MM.1S (cell line): Measurements from ENCODE around the gene SPINT2.

Experiments used
- DNase-seq: peaks from one replicate; pipeline ENCODE4 v3.0.0-alpha.2; 2015
- H2AFZ ChIP-seq: fragments of 300-600 bp; sonication (generic); 2 replicates; pipeline ENCODE4 v1.6.0; 2016; ENCODE audit warnings: antibody characterized with exemption, low read length
- H3F3A ChIP-seq: fragments of 300-600 bp; sonication (generic); 2 replicates; pipeline ENCODE4 v1.6.1; 2016; ENCODE audit warnings: mild to moderate bottlenecking, antibody characterized with exemption, low read length, moderate library complexity, mixed read lengths; ENCODE audit not compliant: insufficient read depth
- H3K27ac ChIP-seq: fragments of 300-600 bp; sonication (generic); 2 replicates; pipeline ENCODE4 v1.5.1; 2016; ENCODE audit warnings: mild to moderate bottlenecking, low read length
- H3K27me3 ChIP-seq: fragments of 300-600 bp; sonication (generic); replicated peaks from 2 replicates; pipeline ENCODE4 v1.6.0; 2016; ENCODE audit warnings: low read length; ENCODE audit not compliant: insufficient read depth
- H3K36me3 ChIP-seq: fragments of 300-600 bp; sonication (generic); replicated peaks from 2 replicates; pipeline ENCODE4 v1.6.1; 2016; ENCODE audit warnings: mild to moderate bottlenecking, low read length, mixed read lengths; ENCODE audit not compliant: insufficient read depth
- H3K4me1 ChIP-seq: fragments of 300-600 bp; sonication (generic); 2 replicates; pipeline ENCODE4 v1.6.1; 2016; ENCODE audit warnings: low read length, mixed read lengths
- H3K4me2 ChIP-seq: fragments of 300-600 bp; sonication (generic); 2 replicates; pipeline ENCODE4 v1.6.0; 2016; ENCODE audit warnings: low read depth, low read length
- H3K4me3 ChIP-seq: fragments of 300-600 bp; sonication (generic); 2 replicates; pipeline ENCODE4 v1.5.1; 2016; ENCODE audit warnings: low read length, mixed read lengths
- H3K79me2 ChIP-seq: fragments of 300-600 bp; sonication (generic); 2 replicates; pipeline ENCODE4 v1.6.1; 2016; ENCODE audit warnings: mixed run types, low read length, mixed read lengths
- H3K9ac ChIP-seq: fragments of 300-600 bp; sonication (generic); 2 replicates; pipeline ENCODE4 v1.6.1; 2016; ENCODE audit warnings: low read length, mixed read lengths
- H3K9me2 ChIP-seq: fragments of 300-600 bp; sonication (generic); replicated peaks from 2 replicates; pipeline ENCODE4 v1.6.1; 2016; ENCODE audit warnings: mild to moderate bottlenecking, low read length, mixed read lengths; ENCODE audit not compliant: insufficient read depth
- H3K9me3 ChIP-seq: fragments of 300-600 bp; sonication (generic); replicated peaks from 2 replicates; pipeline ENCODE4 v1.6.1; 2016; ENCODE audit warnings: mild to moderate bottlenecking, low read length, mixed read lengths; ENCODE audit not compliant: insufficient read depth
- H4K20me1 ChIP-seq: fragments of 300-600 bp; sonication (generic); 2 replicates; pipeline ENCODE4 v1.6.1; 2016; ENCODE audit warnings: mild to moderate bottlenecking, low read length, moderate library complexity, mixed read lengths; ENCODE audit not compliant: insufficient read depth
- CTCF ChIP-seq: fragments of 300-600 bp; sonication (generic); IDR thresholded peaks from 2 replicates; pipeline ENCODE4 v1.5.1; 2016; ENCODE audit warnings: antibody characterized with exemption, low read length, mixed read lengths
- EZH2 ChIP-seq: fragments of 300-600 bp; sonication (generic); optimal IDR thresholded peaks from 2 replicates; pipeline ENCODE3; 2017; ENCODE audit warnings: low read depth, mild to moderate bottlenecking, antibody characterized with exemption, low read length, mixed read lengths
- EZH2phosphoT487 ChIP-seq: fragments of 300-600 bp; sonication (generic); IDR thresholded peaks from 2 replicates; pipeline ENCODE4 v1.6.1; 2018; ENCODE audit warnings: antibody characterized with exemption, low read length

The SPINT2 gene

DNA sequence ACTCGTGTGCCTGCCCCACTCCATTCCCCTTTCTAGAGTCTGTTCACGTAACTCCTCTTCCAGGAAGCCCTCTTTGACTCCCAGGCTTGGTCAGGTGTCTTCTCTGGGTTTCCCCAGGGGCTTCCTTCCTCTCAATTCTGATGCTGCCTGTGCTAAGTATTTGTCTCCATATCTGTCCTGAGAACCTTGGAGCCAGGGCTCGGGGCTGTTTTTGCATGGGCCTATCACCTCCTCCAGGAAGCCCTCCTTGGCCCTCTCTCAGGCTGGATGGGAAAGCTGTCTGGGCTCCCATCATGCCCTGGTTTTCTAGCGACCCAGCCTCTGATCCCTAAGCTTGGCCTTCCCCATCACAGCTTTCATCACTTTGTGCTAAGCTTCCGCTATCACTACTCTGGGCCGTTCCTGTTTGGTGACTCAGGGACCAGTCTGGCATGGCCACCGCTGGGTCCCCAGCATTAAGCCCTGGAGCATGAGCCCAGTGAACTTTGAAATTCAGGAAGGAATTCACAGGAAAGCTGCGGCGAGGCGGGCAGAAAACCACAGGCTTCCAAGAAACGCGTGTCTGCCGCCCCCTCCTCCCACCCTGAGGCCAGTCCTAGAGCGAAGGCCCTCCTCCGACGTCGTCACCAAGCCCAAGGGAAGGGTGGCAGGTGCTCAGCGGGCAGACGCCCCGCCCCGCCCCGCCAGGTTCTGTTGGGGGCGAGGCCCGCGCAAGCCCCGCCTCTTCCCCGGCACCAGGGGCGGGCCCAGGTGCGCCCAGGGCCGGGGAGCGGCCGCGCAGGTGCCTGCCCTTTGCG lies 486 bp upstream of the SPINT2 start:
- Histone ChIP-seq H3K4me2 (peak overlapping the region; percentile 56; the same call in 1 of the 2 replicates), H3K4me1 (0 out of 2 replicates have a peak, but pooled peaks cover 2% of the 10 kb centered on the region)
- TF ChIP-seq CTCF, result no peak
- TF ChIP-seq EZH2, result no peak
- no peak for TF ChIP-seq EZH2phosphoT487

GRCh38 chr19:38265213-38265861 lies 964 bp downstream of the SPINT2 start:
- Histone ChIP-seq H3K4me1 (0 out of 2 replicates have a peak, but pooled peaks cover 2% of the 10 kb centered on the region), H3K4me3 (peak overlapping the region; percentile 67), H3F3A (no peaks in the 10 kb centered on the region), H4K20me1 (no peaks in the 10 kb centered on the region), H3K9me2 (no peaks in the 10 kb centered on the region), H3K9ac (peak overlapping the region; percentile 55; the same call in 1 of the 2 replicates), H3K79me2 (no peaks in the 10 kb centered on the region), H2AFZ (peak overlapping the region; percentile 85; the same call in 1 of the 2 replicates), H3K27me3 (no peaks in the 10 kb centered on the region), H3K36me3 (no peaks in the 10 kb centered on the region), H3K9me3 (no peaks in the 10 kb centered on the region), H3K4me2 (peak overlapping the region; percentile 68), H3K27ac (no peak overlapping the region)
- DNase-seq, result no peak
- TF ChIP-seq EZH2, result no peak
- TF ChIP-seq EZH2phosphoT487, result no peak
- TF ChIP-seq CTCF, result no peak

More for the DNA sequence above, 486 bp upstream of the SPINT2 start:
- Histone ChIP-seq H3F3A (no peaks in the 10 kb centered on the region), H3K4me3 (peak overlapping the region; percentile 67), H4K20me1 (no peaks in the 10 kb centered on the region), H3K27me3 (no peaks in the 10 kb centered on the region), H3K9me3 (no peaks in the 10 kb centered on the region), H3K9me2 (no peaks in the 10 kb centered on the region), H3K79me2 (no peaks in the 10 kb centered on the region), H2AFZ (peak overlapping the region; percentile 69), H3K27ac (peak overlapping the region; percentile 63; the same call in 1 of the 2 replicates), H3K9ac (peak overlapping the region; percentile 55; the same call in 1 of the 2 replicates), H3K36me3 (no peaks in the 10 kb centered on the region)
- peak; percentile 79 for DNase-seq

DNA sequence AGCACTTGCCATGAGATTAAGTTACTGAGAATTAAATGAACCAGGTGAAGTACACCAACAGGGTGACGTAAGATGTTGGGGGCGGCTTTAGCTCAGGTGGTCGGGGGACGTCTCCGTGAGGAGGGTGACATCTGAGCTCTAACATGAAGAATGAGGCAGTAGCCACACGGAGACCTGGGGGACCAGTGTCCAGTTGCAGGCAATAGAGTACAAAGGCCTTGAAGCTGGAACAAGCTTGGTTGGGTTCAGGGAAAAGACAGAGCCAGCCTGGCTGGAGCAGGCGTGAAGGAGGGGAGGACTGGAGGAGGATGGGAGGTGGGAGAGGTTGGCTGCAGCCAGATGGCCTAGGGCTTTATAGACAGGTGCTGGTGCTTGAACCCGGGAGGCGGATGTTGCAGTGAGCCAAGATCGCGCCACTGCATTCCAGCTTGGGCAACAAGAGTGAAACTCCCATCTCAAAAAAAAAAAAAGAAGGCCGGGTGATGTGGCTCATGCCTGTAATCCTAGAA lies 1.6 kb downstream of the SPINT2 start:
- Histone ChIP-seq H4K20me1 (no peaks in the 10 kb centered on the region), H3F3A (no peaks in the 10 kb centered on the region), H3K4me3 (no peak overlapping the region), H3K36me3 (no peaks in the 10 kb centered on the region), H3K4me1 (0 out of 2 replicates have a peak, but pooled peaks cover 2% of the 10 kb centered on the region), H3K4me2 (no peak overlapping the region), H2AFZ (no peak overlapping the region), H3K9me2 (no peaks in the 10 kb centered on the region), H3K79me2 (no peaks in the 10 kb centered on the region), H3K27ac (no peak overlapping the region), H3K9me3 (no peaks in the 10 kb centered on the region), H3K9ac (no peak overlapping the region), H3K27me3 (no peaks in the 10 kb centered on the region)
- DNase-seq, result no peak
- no peak for TF ChIP-seq CTCF
